ENCODE measurements around the gene C5. TPM values are rescaled to one million over a fixed set of nuclear protein-coding genes. Genes with fewer than 3 reads are reported as not detected.

Gene C5
- total RNA-seq, 6 donors from 2014 or later = 7.1 to 18.9 (median 16.8) TPM

DNA sequence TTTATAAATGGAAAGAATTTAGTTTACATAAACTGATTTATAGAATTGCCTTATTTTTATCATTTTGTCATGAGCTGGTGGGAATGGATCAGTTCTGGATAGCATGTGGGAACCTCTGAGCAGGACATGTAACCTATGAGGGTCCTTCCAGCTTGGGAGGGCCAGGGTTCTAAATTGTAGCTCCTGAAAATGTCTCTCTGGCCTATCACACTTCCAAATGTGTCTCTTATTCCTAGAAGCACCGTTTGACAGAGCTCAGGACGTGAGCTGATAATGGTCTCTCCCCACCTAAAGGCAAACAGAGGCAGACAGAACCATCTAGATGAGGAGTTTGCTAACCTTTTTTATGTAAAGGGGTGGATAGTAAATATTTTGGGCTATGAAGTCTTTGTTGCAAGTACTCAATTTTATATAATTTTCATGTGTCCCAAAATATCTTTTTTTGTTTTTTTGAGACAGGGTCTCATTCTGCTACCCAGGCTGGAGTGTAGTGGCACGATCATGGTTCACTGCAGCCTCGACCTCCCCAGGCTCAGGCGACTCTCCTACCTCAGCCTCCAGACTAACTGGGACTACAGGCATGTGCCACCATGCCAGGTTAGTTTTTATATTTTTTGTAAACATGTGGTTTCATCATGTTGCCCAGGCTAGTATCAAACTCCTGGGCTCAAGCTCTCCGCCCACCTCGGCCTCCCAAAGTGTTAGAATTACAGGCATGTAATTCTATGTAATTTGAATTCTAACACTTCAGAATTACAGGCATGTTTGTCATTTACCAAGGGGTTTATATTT is 127.5 kb downstream of the C5 start:
- no peaks in the 10 kb centered on the region for H3K9me3 ChIP-seq
- TF ChIP-seq, protein P1, sequence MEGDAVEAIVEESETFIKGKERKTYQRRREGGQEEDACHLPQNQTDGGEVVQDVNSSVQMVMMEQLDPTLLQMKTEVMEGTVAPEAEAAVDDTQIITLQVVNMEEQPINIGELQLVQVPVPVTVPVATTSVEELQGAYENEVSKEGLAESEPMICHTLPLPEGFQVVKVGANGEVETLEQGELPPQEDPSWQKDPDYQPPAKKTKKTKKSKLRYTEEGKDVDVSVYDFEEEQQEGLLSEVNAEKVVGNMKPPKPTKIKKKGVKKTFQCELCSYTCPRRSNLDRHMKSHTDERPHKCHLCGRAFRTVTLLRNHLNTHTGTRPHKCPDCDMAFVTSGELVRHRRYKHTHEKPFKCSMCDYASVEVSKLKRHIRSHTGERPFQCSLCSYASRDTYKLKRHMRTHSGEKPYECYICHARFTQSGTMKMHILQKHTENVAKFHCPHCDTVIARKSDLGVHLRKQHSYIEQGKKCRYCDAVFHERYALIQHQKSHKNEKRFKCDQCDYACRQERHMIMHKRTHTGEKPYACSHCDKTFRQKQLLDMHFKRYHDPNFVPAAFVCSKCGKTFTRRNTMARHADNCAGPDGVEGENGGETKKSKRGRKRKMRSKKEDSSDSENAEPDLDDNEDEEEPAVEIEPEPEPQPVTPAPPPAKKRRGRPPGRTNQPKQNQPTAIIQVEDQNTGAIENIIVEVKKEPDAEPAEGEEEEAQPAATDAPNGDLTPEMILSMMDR (IDR thresholded peaks at IDR 0.05) = no peak
- TF ChIP-seq EP300 (IDR thresholded peaks at IDR 0.05) (no peak), POLR2AphosphoS5 (IDR thresholded peaks at IDR 0.05) (no peak), POLR2A (IDR thresholded peaks at IDR 0.05) (no peak)
- WGBS, 2 donors = 71 to 75% methylated on average over 7 of the region's 7 CpGs
- no peak for DNase-seq
- no peaks in the 10 kb centered on the region for H3K36me3 ChIP-seq
- peaks cover 22 to 37% (median 26%) of the 10 kb centered on the region in 4 donors for H3K4me1 ChIP-seq
- peak overlapping the region in 2 of 4 donors; percentile 26 to 76 for H3K27ac ChIP-seq
- ATAC-seq (ENCODE audit: low FRiP score in 2 of 2) = no peak
- H3K4me3 ChIP-seq = no peak overlapping the region
- no peaks in the 10 kb centered on the region for H3K27me3 ChIP-seq

DNA sequence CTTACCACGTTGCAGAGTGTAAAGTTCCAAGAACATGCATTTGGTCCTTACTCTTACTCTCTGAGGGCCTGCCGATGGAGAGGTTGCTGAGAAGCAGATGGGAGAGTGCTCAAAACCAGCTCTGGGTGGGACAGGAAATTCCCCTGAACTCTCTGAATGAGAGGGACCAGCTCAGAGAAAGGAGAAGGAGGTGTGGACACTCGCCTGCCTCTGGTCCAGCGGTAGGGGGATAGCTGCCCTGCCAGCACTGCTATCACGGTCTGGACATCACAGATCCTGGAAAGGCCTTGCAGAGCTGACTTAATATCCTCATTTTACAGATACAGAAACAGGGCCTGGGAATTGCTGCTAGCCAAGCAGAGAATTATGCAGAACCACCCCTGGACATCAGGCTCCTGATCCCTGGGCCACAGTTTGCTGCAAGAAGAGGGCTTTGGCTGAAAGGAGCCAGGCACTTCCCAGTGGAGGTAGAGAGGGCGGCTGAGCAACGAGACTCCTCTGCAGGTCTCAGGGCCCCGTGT is 128.4 kb downstream of the C5 start:
- no peaks in the 10 kb centered on the region for H3K27me3 ChIP-seq
- no peaks in the 10 kb centered on the region for H3K36me3 ChIP-seq
- peak overlapping the region; percentile 0 to 76 (median 38) for H3K27ac ChIP-seq
- 54 to 68% methylated on average over 8 of the region's 8 CpGs for WGBS, 2 donors
- ATAC-seq (ENCODE audit: low FRiP score in 2 of 2) (no peak), DNase-seq (no peak)
- H3K9me3 ChIP-seq = no peaks in the 10 kb centered on the region
- H3K4me3 ChIP-seq = no peak overlapping the region
- TF ChIP-seq, protein P1 (IDR thresholded peaks at IDR 0.05) = no peak
- H3K4me1 ChIP-seq = peaks cover 19 to 29% (median 27%) of the 10 kb centered on the region in 4 donors

DNA sequence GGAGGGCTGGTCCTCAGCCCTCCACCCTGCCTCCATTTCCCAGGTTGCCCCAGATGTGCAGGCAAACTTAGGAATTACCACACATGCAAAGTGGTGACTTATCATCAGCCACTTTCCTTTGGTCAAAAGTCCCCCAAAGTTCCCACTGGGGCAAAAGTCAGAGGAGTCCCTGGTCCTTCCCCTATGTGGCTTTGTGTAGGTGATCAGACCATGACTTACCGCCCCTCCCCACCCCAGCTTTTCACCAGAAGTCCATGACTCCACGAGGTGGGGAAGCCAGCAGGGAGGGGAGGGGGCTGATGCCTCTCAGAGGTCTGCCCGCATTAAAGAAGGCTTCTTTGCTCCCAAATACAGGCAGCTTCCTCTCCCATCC is 129.3 kb downstream of the C5 start:
- H3K4me1 ChIP-seq = peaks cover 21 to 32% (median 23%) of the 10 kb centered on the region in 4 donors
- no peak for TF ChIP-seq POLR2AphosphoS5 (IDR thresholded peaks at IDR 0.05)
- TF ChIP-seq POLR2A (IDR thresholded peaks at IDR 0.05) = no peak
- TF ChIP-seq, protein P1 (IDR thresholded peaks at IDR 0.05) = no peak
- 64 to 71% methylated on average over 3 of the region's 3 CpGs for WGBS, 2 donors
- no peaks in the 10 kb centered on the region for H3K27me3 ChIP-seq
- H3K9me3 ChIP-seq = no peaks in the 10 kb centered on the region
- peak overlapping the region; percentile 0 to 84 (median 66) for H3K27ac ChIP-seq
- DNase-seq (no peak), ATAC-seq (ENCODE audit: low FRiP score in 2 of 2) (no peak)
- no peak overlapping the region for H3K4me3 ChIP-seq
- no peaks in the 10 kb centered on the region for H3K36me3 ChIP-seq

DNA sequence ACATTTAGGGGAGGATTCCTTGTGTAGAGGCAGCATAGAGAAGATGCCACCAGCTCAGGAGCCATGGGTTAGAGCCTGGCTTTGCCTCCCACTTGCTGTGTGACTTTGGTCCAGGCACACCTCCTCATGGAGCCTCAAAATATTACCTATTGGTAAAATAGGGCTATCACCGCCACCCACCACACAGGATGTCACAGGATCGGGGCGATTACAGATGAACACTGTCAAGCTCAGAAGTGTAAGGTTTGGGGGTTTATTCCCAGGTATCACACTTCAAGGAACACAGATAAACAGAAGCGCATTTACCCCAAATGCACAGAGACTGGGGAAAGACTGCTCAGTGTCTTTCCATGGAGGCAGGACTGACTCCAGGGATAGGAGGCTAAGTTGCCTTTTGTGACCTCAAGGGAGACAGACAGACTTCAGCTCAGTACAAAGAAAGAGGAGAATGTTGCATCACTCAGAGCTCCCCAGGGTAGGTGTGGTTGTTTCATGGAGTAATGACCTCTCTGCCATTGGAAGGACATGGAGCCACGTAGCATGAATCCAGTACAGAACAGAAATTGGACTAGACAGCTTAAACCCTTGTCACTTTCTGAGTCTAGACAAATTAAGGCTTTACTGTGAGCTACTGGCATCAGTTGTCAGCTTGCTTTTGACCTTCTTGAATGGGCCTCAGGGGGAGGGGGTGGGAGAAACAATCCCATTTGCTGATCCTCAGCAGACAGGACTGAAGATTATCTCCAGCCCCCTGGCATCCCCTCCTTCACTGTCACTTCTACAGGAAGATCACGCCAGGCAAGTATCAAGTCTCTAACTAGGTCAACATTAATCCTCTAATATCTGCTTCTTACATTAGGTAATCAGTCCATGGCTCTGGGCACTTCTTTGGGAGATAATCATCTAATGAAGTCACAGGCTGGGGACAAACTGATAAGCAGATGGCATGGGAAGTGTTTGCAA is 130.0 kb downstream of the C5 start:
- Histone ChIP-seq H3K4me1 (peaks cover 19 to 31% (median 23%) of the 10 kb centered on the region in 4 donors), H3K36me3 (no peaks in the 10 kb centered on the region), H3K27me3 (no peaks in the 10 kb centered on the region), H3K4me3 (no peak overlapping the region), H3K9me3 (no peaks in the 10 kb centered on the region), H3K27ac (peak overlapping the region; percentile 49 to 84 (median 66))
- TF ChIP-seq EP300 (IDR thresholded peaks at IDR 0.05) (no peak), POLR2A (IDR thresholded peaks at IDR 0.05) (no peak), POLR2AphosphoS5 (IDR thresholded peaks at IDR 0.05) (no peak)
- TF ChIP-seq, protein P1 (IDR thresholded peaks at IDR 0.05) = no peak
- 75 to 94% methylated on average over 5 to 6 of the region's 6 CpGs for WGBS, 2 donors
- ATAC-seq (ENCODE audit: low FRiP score in 2 of 2) = peak in 1 of 2 donors; percentile 50
- DNase-seq = no peak

Data from upper lobe of left lung (tissue), 6 donors.